ENCODE data around the gene SOCS6. TPM values are rescaled to one million over a fixed set of nuclear protein-coding genes. Genes with fewer than 3 reads are reported as not detected.

Gene SOCS6
- total and polyA plus RNA-seq, 2 donors (not counting 3 experiments of a cell fraction or from before 2014, with no cell fraction given), result 8.6 to 15.0 TPM

DNA sequence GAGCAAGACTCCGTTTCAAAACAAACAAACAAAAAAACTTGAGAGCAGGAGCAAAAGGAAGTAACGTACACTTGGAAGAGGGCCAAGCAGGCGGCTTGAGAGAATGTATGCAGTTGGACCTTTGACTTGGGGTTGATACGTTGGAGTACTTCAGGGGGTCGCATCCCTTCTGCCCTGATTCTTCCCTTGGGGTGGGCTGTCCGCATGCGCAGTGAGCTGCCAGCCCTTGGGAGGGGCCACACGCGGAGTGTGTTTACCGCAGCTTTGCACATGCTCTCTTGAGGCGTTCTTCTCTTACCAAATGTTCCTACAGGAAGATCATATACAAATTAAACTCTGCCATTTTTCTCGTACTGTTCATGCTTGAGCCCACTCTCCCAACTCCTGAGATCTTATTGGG, 38.1 kb upstream of the SOCS6 start:
- DNase-seq (ENCODE audit: low read depth, low spot score), result no peak
- H3K36me3 ChIP-seq (ENCODE audit: control insufficient read depth in 2 of 2, extremely low read depth in 1 of 2, insufficient read depth in 2 of 2, low read length in 2 of 2), result no peaks in the 10 kb centered on the region
- H3K9ac ChIP-seq (replicated peaks; ENCODE audit: extremely low read depth, insufficient read depth, low read length), result no peak overlapping the region
- no peaks in the 10 kb centered on the region for H3K4me1 ChIP-seq (ENCODE audit: control insufficient read depth, extremely low read depth, insufficient read depth, low read length)
- no peaks in the 10 kb centered on the region for H3K27me3 ChIP-seq (ENCODE audit: control insufficient read depth in 2 of 2, insufficient read depth in 2 of 2, low read length in 2 of 2)
- no peak for TF ChIP-seq POLR2A (IDR thresholded peaks at IDR 0.05; ENCODE audit: low read depth, low read length)
- no peak for TF ChIP-seq FOS (IDR thresholded peaks at IDR 0.05; ENCODE audit: borderline replicate concordance, insufficient read depth, low read length)
- TF ChIP-seq, protein P1, sequence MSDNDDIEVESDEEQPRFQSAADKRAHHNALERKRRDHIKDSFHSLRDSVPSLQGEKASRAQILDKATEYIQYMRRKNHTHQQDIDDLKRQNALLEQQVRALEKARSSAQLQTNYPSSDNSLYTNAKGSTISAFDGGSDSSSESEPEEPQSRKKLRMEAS (IDR thresholded peaks at IDR 0.05; ENCODE audit: insufficient read depth, insufficient read length), result no peak
- no peak for TF ChIP-seq EZH2 (IDR thresholded peaks at IDR 0.05; ENCODE audit: borderline replicate concordance, low read depth, low read length, severe bottlenecking)
- TF ChIP-seq POLR2AphosphoS5 (IDR thresholded peaks at IDR 0.05; ENCODE audit: insufficient read depth, low read depth, low read length), result no peak
- TF ChIP-seq JUN (IDR thresholded peaks at IDR 0.05; ENCODE audit: borderline replicate concordance, insufficient read depth, insufficient read length, low read depth), result no peak
- TF ChIP-seq GATA2 (IDR thresholded peaks at IDR 0.05; ENCODE audit: insufficient read depth, insufficient read length, low read depth, low read length), result no peak
- TF ChIP-seq, protein P2, sequence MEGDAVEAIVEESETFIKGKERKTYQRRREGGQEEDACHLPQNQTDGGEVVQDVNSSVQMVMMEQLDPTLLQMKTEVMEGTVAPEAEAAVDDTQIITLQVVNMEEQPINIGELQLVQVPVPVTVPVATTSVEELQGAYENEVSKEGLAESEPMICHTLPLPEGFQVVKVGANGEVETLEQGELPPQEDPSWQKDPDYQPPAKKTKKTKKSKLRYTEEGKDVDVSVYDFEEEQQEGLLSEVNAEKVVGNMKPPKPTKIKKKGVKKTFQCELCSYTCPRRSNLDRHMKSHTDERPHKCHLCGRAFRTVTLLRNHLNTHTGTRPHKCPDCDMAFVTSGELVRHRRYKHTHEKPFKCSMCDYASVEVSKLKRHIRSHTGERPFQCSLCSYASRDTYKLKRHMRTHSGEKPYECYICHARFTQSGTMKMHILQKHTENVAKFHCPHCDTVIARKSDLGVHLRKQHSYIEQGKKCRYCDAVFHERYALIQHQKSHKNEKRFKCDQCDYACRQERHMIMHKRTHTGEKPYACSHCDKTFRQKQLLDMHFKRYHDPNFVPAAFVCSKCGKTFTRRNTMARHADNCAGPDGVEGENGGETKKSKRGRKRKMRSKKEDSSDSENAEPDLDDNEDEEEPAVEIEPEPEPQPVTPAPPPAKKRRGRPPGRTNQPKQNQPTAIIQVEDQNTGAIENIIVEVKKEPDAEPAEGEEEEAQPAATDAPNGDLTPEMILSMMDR (IDR thresholded peaks at IDR 0.05; ENCODE audit: extremely low read depth in 1 of 2, insufficient read depth in 1 of 2, low read depth in 1 of 2, low read length in 2 of 2), result no peak
- no peak for TF ChIP-seq MYC (IDR thresholded peaks at IDR 0.05; ENCODE audit: low read depth, low read length)
- no TSS peak for BruUV-seq (replicated peaks)
- H3K9me3 ChIP-seq (replicated peaks; ENCODE audit: control insufficient read depth, insufficient read depth, low read length), result no peaks in the 10 kb centered on the region
- H3K4me2 ChIP-seq (ENCODE audit: insufficient read depth, low read length), result no peak overlapping the region
- intact Hi-C loops (cut with micrococcal nuclease), result no loop called here
- H3K4me3 ChIP-seq (replicated peaks in 1 of 3; ENCODE audit: insufficient read depth in 1 of 3, low read depth in 1 of 3, low read length in 3 of 3), result no peak overlapping the region
- FAIRE-seq, result no peak
- H2AFZ ChIP-seq (ENCODE audit: low read depth, low read length), result no peak overlapping the region
- no peak overlapping the region for H3K27ac ChIP-seq (ENCODE audit: insufficient read depth, low read depth, low read length)
- CTCF ChIA-PET, result no interaction called here
- H3K79me2 ChIP-seq (ENCODE audit: control insufficient read depth, insufficient read depth, low read length), result no peaks in the 10 kb centered on the region
- no peaks in the 10 kb centered on the region for H4K20me1 ChIP-seq (replicated peaks; ENCODE audit: control insufficient read depth, extremely low read depth, insufficient read depth, low read length)
- POLR2A ChIA-PET, result no interaction called here
- H3K9me1 ChIP-seq (replicated peaks; ENCODE audit: control insufficient read depth, extremely low read depth, insufficient read depth, low read length), result no peaks in the 10 kb centered on the region
- dilution Hi-C loops (cut with MboI; ENCODE audit: extremely low pct_ligation_motif_present, low sequenced_read_pairs), result no loop called here

Data from endothelial cell of umbilical vein (primary cell).